RWPE2 (cell line): ENCODE results near the gene FHIT.

Experiments
- ATAC-seq: fragments of 200-7000 bp; cut with Tn5 transposase; 3 replicates; pipeline ENCODE4 v1.9.1; 2021; ENCODE audit warnings: low read depth
- DNase-seq: peaks from one replicate; pipeline ENCODE4 v3.0.0-alpha.2; 2020; ENCODE audit warnings: low spot score
- H3K27ac ChIP-seq: fragments of 450-650 bp; 2 replicates; pipeline ENCODE4 v1.5.1; 2017; ENCODE audit warnings: mild to moderate bottlenecking; ENCODE audit not compliant: poor library complexity, severe bottlenecking
- H3K27me3 ChIP-seq: fragments of 250-450 bp; sonication (Bioruptor Pico); 2 replicates; pipeline ENCODE4 v1.5.1; 2021; ENCODE audit warnings: mild to moderate bottlenecking, moderate library complexity; ENCODE audit not compliant: insufficient read depth, poor library complexity, severe bottlenecking
- H3K36me3 ChIP-seq: fragments of 250-450 bp; sonication (Bioruptor Pico); 2 replicates; pipeline ENCODE4 v1.5.1; 2020; ENCODE audit warnings: low read depth, mild to moderate bottlenecking, moderate library complexity
- H3K4me1 ChIP-seq: fragments of 250-450 bp; sonication (Bioruptor Pico); 2 replicates; pipeline ENCODE4 v1.5.1; 2021; ENCODE audit warnings: mild to moderate bottlenecking, moderate library complexity; ENCODE audit not compliant: insufficient read depth, poor library complexity, severe bottlenecking
- H3K4me3 ChIP-seq: fragments of 250-450 bp; sonication (Bioruptor Pico); 2 replicates; pipeline ENCODE4 v1.5.1; 2021; ENCODE audit warnings: mild to moderate bottlenecking, moderate library complexity; ENCODE audit not compliant: severe bottlenecking
- H3K9me3 ChIP-seq: fragments of 250-450 bp; sonication (Bioruptor Pico); 2 replicates; pipeline ENCODE4 v1.5.1; 2021; ENCODE audit warnings: mild to moderate bottlenecking, moderate library complexity; ENCODE audit not compliant: severe bottlenecking
- CTCF ChIP-seq: fragments of 450-650 bp; IDR thresholded peaks from one replicate; pipeline ENCODE4 v1.5.1; 2017; ENCODE audit warnings: mild to moderate bottlenecking, moderate library complexity; ENCODE audit not compliant: poor library complexity, severe bottlenecking

The FHIT gene

GRCh38 chr3:61065451-61066011, 185.7 kb downstream of the FHIT start:
- ATAC-seq (no peak), DNase-seq (no peak)
- Histone ChIP-seq H3K9me3 (no peaks in the 10 kb centered on the region), H3K27me3 (no peaks in the 10 kb centered on the region), H3K4me1 (no peaks in the 10 kb centered on the region), H3K4me3 (no peak overlapping the region), H3K36me3 (no peaks in the 10 kb centered on the region), H3K27ac (no peak overlapping the region)
- no peak for TF ChIP-seq CTCF

- H3K4me1 ChIP-seq: no peaks in the 10 kb centered on the region
- DNase-seq: no peak
- no peaks in the 10 kb centered on the region for H3K27me3 ChIP-seq
- TF ChIP-seq CTCF: no peak
- no peaks in the 10 kb centered on the region for H3K9me3 ChIP-seq
- H3K36me3 ChIP-seq: no peaks in the 10 kb centered on the region
- no peak for ATAC-seq
- H3K4me3 ChIP-seq: no peak overlapping the region
- H3K27ac ChIP-seq: no peak overlapping the region
Measured at GRCh38 chr3:61061092-61061723, 190.0 kb downstream of the FHIT start.

- ATAC-seq (no peak), DNase-seq (no peak)
- Histone ChIP-seq H3K4me3 (no peak overlapping the region), H3K27me3 (no peaks in the 10 kb centered on the region), H3K36me3 (no peaks in the 10 kb centered on the region), H3K27ac (no peak overlapping the region), H3K4me1 (no peaks in the 10 kb centered on the region), H3K9me3 (no peaks in the 10 kb centered on the region)
- no peak for TF ChIP-seq CTCF
Measured at GRCh38 chr3:61060411-61060861, 190.8 kb downstream of the FHIT start.

GRCh38 chr3:61058836-61059235, 192.4 kb downstream of the FHIT start:
- no peak overlapping the region for H3K27ac ChIP-seq

More at GRCh38 chr3:61058836-61059235, 192.4 kb downstream of the FHIT start:
- Histone ChIP-seq H3K4me1 (no peaks in the 10 kb centered on the region), H3K4me3 (no peak overlapping the region), H3K36me3 (no peaks in the 10 kb centered on the region), H3K9me3 (no peaks in the 10 kb centered on the region), H3K27me3 (no peaks in the 10 kb centered on the region)
- ATAC-seq (no peak), DNase-seq (no peak)
- no peak for TF ChIP-seq CTCF
